Fibroblast of mammary gland (primary cell): ENCODE results near the gene MSL3.

ENCODE experiments used
- DNase-seq: peaks from one replicate; pipeline ENCODE4 v3.0.0-alpha.2; 2010; ENCODE audit warnings: low read depth
- H3K4me3 ChIP-seq: 2 replicates; pipeline ENCODE4 v1.5.1; 2011; ENCODE audit warnings: low read depth, mild to moderate bottlenecking, low read length, moderate library complexity; ENCODE audit not compliant: control insufficient read depth
- CTCF ChIP-seq: conservative IDR thresholded peaks from 2 replicates; pipeline ENCODE4 v1.5.1; 2011; ENCODE audit warnings: low read depth, low read length, inconsistent platforms; ENCODE audit not compliant: control insufficient read depth, insufficient read depth

The MSL3 gene

GRCh38 chrX:11757719-11758399 is at the start of gene MSL3:
Gene MSL3 (plus strand): TSS chrX:11758237. CDS start chrX:11758264, 27 bp downstream.
- peak within 1 kb of the TSS; percentile 77 for H3K4me3 ChIP-seq
- no peak for TF ChIP-seq CTCF
- DNase-seq = peak; percentile 63

- no peak for TF ChIP-seq CTCF
- DNase-seq = no peak
- no peak overlapping the region for H3K4me3 ChIP-seq
Measured at GRCh38 chrX:11722304-11722703, 35.7 kb upstream of the MSL3 start.

- H3K4me3 ChIP-seq = no peak overlapping the region
- peak; percentile 57 for DNase-seq
- TF ChIP-seq CTCF = peak; percentile 71
Measured at GRCh38 chrX:11724122-11725017, 33.7 kb upstream of the MSL3 start.

GRCh38 chrX:11725631-11726442 is 32.2 kb upstream of the MSL3 start:
- TF ChIP-seq CTCF = no peak
- DNase-seq = no peak

GRCh38 chrX:11728556-11728955 is 29.5 kb upstream of the MSL3 start:
- TF ChIP-seq CTCF = no peak
- no peak for DNase-seq

More at GRCh38 chrX:11725631-11726442, 32.2 kb upstream of the MSL3 start:
- H3K4me3 ChIP-seq = no peak overlapping the region

GRCh38 chrX:11733614-11734013 is 24.4 kb upstream of the MSL3 start:
- DNase-seq = no peak
- no peak overlapping the region for H3K4me3 ChIP-seq
- TF ChIP-seq CTCF = no peak

More at GRCh38 chrX:11728556-11728955, 29.5 kb upstream of the MSL3 start:
- H3K4me3 ChIP-seq = no peak overlapping the region
